PC-3 (cell line): ENCODE measurements around the gene GMDS.

Experiments
- CTCF ChIP-seq: fragments of 300-600 bp; sonication (generic); conservative IDR thresholded peaks from 2 replicates; pipeline ENCODE4 v1.5.1; 2017; ENCODE audit warnings: antibody characterized with exemption, low read depth, mild to moderate bottlenecking, low read length
- EZH2 ChIP-seq: fragments of 300-600 bp; sonication (generic); IDR thresholded peaks from one replicate; pipeline ENCODE4 v1.6.1; 2017; ENCODE audit warnings: antibody characterized with exemption, mild to moderate bottlenecking, low read length; ENCODE audit not compliant: unreplicated experiment

DNA sequence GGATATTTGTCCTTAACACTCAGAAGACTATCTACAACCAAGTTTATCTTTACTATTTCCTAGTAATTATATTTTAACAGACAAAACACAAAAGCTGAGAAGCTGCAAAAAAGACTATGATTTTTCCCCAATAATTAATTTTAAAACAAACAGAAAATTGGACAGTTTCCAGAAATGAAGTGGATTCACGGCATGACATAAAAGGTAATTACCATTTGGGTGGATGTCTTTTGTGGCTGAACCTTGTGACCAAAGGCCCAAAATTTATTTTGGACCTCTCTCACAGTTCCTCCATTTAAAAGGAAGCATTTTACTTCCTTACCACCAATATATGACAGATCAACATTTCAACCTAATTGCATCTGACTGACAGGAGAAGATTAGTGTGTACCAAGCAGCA is 90.2 kb downstream of the GMDS start:
- TF ChIP-seq CTCF (no peak), EZH2 (no peak)
